HL-60/S4 treated with retinoic acid at 250 ng/mL for 4 days and 3 days (cell line): ENCODE data around the gene ATP1B1.
"Not testable (repeated sequence)": the region's sequence is repeated elsewhere in the genome, so short reads cannot be mapped to it uniquely, and the experiment has no call there.

Experiments used
- in situ Hi-C: fragments of 300-500 bp; cut with MboI; formaldehyde crosslinking; loops from 2 replicates; pipeline ENCODE4 v1.7.0; 2022; ENCODE audit warnings: low sequenced_read_pairs

Gene ATP1B1

GRCh38 chr1:169138866-169139670 is 32.6 kb downstream of the ATP1B1 start:
- in situ Hi-C loops, result no loop called here

GRCh38 chr1:169141356-169141755 is 34.9 kb downstream of the ATP1B1 start:
- in situ Hi-C loops, result no loop called here

GRCh38 chr1:169142129-169142528 is 35.6 kb downstream of the ATP1B1 start:
- in situ Hi-C loops, result no loop called here

GRCh38 chr1:169143346-169143745 is 36.9 kb downstream of the ATP1B1 start:
- in situ Hi-C loops, result no loop called here

- in situ Hi-C loops, result no loop called here
These were observed 37.5 kb downstream of the ATP1B1 start for GRCh38 chr1:169143984-169144383.

- in situ Hi-C loops, result no loop called here
These were observed 38.6 kb downstream of the ATP1B1 start for GRCh38 chr1:169144941-169145626.

- in situ Hi-C loops, result no loop called here
These were observed 40.2 kb downstream of the ATP1B1 start for GRCh38 chr1:169146576-169147214.

GRCh38 chr1:169148472-169149252 is 42.2 kb downstream of the ATP1B1 start:
- in situ Hi-C loops, result no loop called here

- in situ Hi-C loops, result no loop called here
These were observed 43.2 kb downstream of the ATP1B1 start for GRCh38 chr1:169149555-169150286.

GRCh38 chr1:169150641-169151337 is 44.3 kb downstream of the ATP1B1 start:
- in situ Hi-C loops, result no loop called here

- in situ Hi-C loops, result no loop called here
These were observed 44.9 kb downstream of the ATP1B1 start for GRCh38 chr1:169151338-169151837.

- in situ Hi-C loops, result no loop called here
These were observed 49.2 kb downstream of the ATP1B1 start for GRCh38 chr1:169155675-169156074.

GRCh38 chr1:169156580-169156979 is 50.1 kb downstream of the ATP1B1 start:
- in situ Hi-C loops, result no loop called here

- in situ Hi-C loops, result no loop called here
These were observed 54.5 kb downstream of the ATP1B1 start for GRCh38 chr1:169160845-169161495.

GRCh38 chr1:169161496-169162194 is 55.2 kb downstream of the ATP1B1 start:
- in situ Hi-C loops, result no loop called here

- in situ Hi-C loops, result no loop called here
These were observed 56.6 kb downstream of the ATP1B1 start for GRCh38 chr1:169163059-169163458.

GRCh38 chr1:169175461-169175860 is 69.0 kb downstream of the ATP1B1 start:
- in situ Hi-C loops, result no loop called here

- in situ Hi-C loops, result not testable (repeated sequence)
These were observed 72.9 kb downstream of the ATP1B1 start for GRCh38 chr1:169179431-169179830.
